ENCODE measurements around the gene TP73. TPM values are rescaled to one million over a fixed set of nuclear protein-coding genes. Genes with fewer than 3 reads are reported as not detected.

The TP73 gene
- total RNA-seq, 2 experiments from 2014 or later = not detected

- DNase-seq (no peak), ATAC-seq (ENCODE audit: poor library complexity) (no peak)
- Histone ChIP-seq H3K36me3 (ENCODE audit: insufficient read depth, low read length) (no peaks in the 10 kb centered on the region), H3K4me1 (ENCODE audit: insufficient read depth, low read length) (peaks cover 32% of the 10 kb centered on the region), H3K4me3 (ENCODE audit: low read length) (no peak overlapping the region), H3K9me3 (ENCODE audit: control insufficient read depth in 1 of 2, insufficient read depth in 1 of 2, low read length in 2 of 2) (peaks cover 0 to 8% of the 10 kb centered on the region in 2 experiments), H3K27me3 (ENCODE audit: control insufficient read depth in 1 of 2, insufficient read depth in 2 of 2, low read length in 2 of 2) (no peaks in the 10 kb centered on the region), H3K27ac (ENCODE audit: low read depth in 1 of 2, low read length in 2 of 2) (no peak overlapping the region)
- H3K27me3 Mint-ChIP-seq = peaks cover 12% of the 10 kb centered on the region
- no peak for TF ChIP-seq CTCF (IDR thresholded peaks at IDR 0.05)
- no peaks in the 10 kb centered on the region for H3K36me3 Mint-ChIP-seq (ENCODE audit: low read depth)
- ChIA-PET POLR2A (no interaction called here), CTCF (no interaction called here)
- no peak overlapping the region for H3K27ac Mint-ChIP-seq
- no peak overlapping the region for H3K4me3 Mint-ChIP-seq
- H3K4me1 Mint-ChIP-seq (ENCODE audit: low read depth) = peaks cover 26% of the 10 kb centered on the region
- H3K9me3 Mint-ChIP-seq = no peaks in the 10 kb centered on the region
- intact Hi-C loops (cut with DNase I, micrococcal nuclease) = no loop called here
Measured at GRCh38 chr1:3680488-3681230, 28.3 kb downstream of the TP73 start.

GRCh38 chr1:3681231-3681897 is 29.0 kb downstream of the TP73 start:
- Mint-ChIP-seq H3K27ac (no peak overlapping the region), H3K9me3 (no peaks in the 10 kb centered on the region), H3K4me1 (ENCODE audit: low read depth) (peaks cover 26% of the 10 kb centered on the region), H3K4me3 (no peak overlapping the region), H3K27me3 (peaks cover 12% of the 10 kb centered on the region), H3K36me3 (ENCODE audit: low read depth) (no peaks in the 10 kb centered on the region)
- ChIA-PET CTCF (no interaction called here), POLR2A (no interaction called here)
- intact Hi-C loops (cut with DNase I, micrococcal nuclease) = no loop called here
- no peak for TF ChIP-seq CTCF (IDR thresholded peaks at IDR 0.05)
- ATAC-seq (ENCODE audit: poor library complexity) (no peak), DNase-seq (no peak)
- peaks cover 0 to 8% of the 10 kb centered on the region in 2 experiments for H3K9me3 ChIP-seq (ENCODE audit: control insufficient read depth in 1 of 2, insufficient read depth in 1 of 2, low read length in 2 of 2)
- no peaks in the 10 kb centered on the region for H3K27me3 ChIP-seq (ENCODE audit: control insufficient read depth in 1 of 2, insufficient read depth in 2 of 2, low read length in 2 of 2)
- H3K36me3 ChIP-seq (ENCODE audit: insufficient read depth, low read length) = no peaks in the 10 kb centered on the region
- no peak overlapping the region for H3K4me3 ChIP-seq (ENCODE audit: low read length)
- H3K27ac ChIP-seq (ENCODE audit: low read depth in 1 of 2, low read length in 2 of 2) = no peak overlapping the region
- peaks cover 32% of the 10 kb centered on the region for H3K4me1 ChIP-seq (ENCODE audit: insufficient read depth, low read length)

GRCh38 chr1:3681898-3682806 is 29.8 kb downstream of the TP73 start:
- peaks cover 24% of the 10 kb centered on the region for H3K4me1 Mint-ChIP-seq (ENCODE audit: low read depth)
- peaks cover 24% of the 10 kb centered on the region for H3K4me1 ChIP-seq (ENCODE audit: insufficient read depth, low read length)
- intact Hi-C loops (cut with DNase I, micrococcal nuclease) = no loop called here
- no peak for TF ChIP-seq CTCF (IDR thresholded peaks at IDR 0.05)
- no peak overlapping the region for H3K4me3 ChIP-seq (ENCODE audit: low read length)
- POLR2A ChIA-PET = no interaction called here
- ATAC-seq (ENCODE audit: poor library complexity) (no peak), DNase-seq (no peak)
- H3K36me3 ChIP-seq (ENCODE audit: insufficient read depth, low read length) = no peaks in the 10 kb centered on the region
- H3K27ac Mint-ChIP-seq = no peak overlapping the region
- no peak overlapping the region for H3K27ac ChIP-seq (ENCODE audit: low read depth in 1 of 2, low read length in 2 of 2)
- peaks cover 0 to 8% of the 10 kb centered on the region in 2 experiments for H3K9me3 ChIP-seq (ENCODE audit: control insufficient read depth in 1 of 2, insufficient read depth in 1 of 2, low read length in 2 of 2)
- H3K9me3 Mint-ChIP-seq = no peaks in the 10 kb centered on the region
- no peaks in the 10 kb centered on the region for H3K36me3 Mint-ChIP-seq (ENCODE audit: low read depth)
- peaks cover 12% of the 10 kb centered on the region for H3K27me3 Mint-ChIP-seq
- CTCF ChIA-PET = no interaction called here
- H3K4me3 Mint-ChIP-seq = no peak overlapping the region
- no peaks in the 10 kb centered on the region for H3K27me3 ChIP-seq (ENCODE audit: control insufficient read depth in 1 of 2, insufficient read depth in 2 of 2, low read length in 2 of 2)
